ENCODE data around the gene ANXA2.

- TF ChIP-seq CTCF (IDR thresholded peaks at IDR 0.05; ENCODE audit: low read depth, low read length) (no peak), MYC (IDR thresholded peaks at IDR 0.05; ENCODE audit: low read depth, low read length) (no peak), POLR2A (IDR thresholded peaks at IDR 0.05; ENCODE audit: extremely low read depth, insufficient read length) (no peak)
These were observed 14.8 kb downstream of the ANXA2 start for GRCh38 chr15:60382773-60383674.
